Activated T-cell treated with anti-CD3 and anti-CD28 coated beads for 24 hours (primary cell): Measurements from ENCODE around the gene TM4SF4.

Source experiments
- DNase-seq: peaks from one replicate; pipeline ENCODE4 v3.0.0-alpha.2; 2020; ENCODE audit warnings: low read depth

Gene TM4SF4

GRCh38 chr3:149486726-149487125 is 12.2 kb downstream of the TM4SF4 start:
- DNase-seq: no peak

GRCh38 chr3:149487598-149488197 is 13.2 kb downstream of the TM4SF4 start:
- DNase-seq: no peak

- DNase-seq: no peak
Observed at GRCh38 chr3:149489060-149489690, 14.7 kb downstream of the TM4SF4 start.

GRCh38 chr3:149490260-149490971 is 15.9 kb downstream of the TM4SF4 start:
- no peak for DNase-seq

GRCh38 chr3:149493315-149494021 is 19.0 kb downstream of the TM4SF4 start:
- no peak for DNase-seq

- no peak for DNase-seq
Observed at GRCh38 chr3:149494022-149494758, 19.7 kb downstream of the TM4SF4 start.

- DNase-seq: no peak
Observed at GRCh38 chr3:149494759-149495580, 20.5 kb downstream of the TM4SF4 start.

GRCh38 chr3:149495581-149496125 is 21.2 kb downstream of the TM4SF4 start:
- no peak for DNase-seq

- DNase-seq: no peak
Observed at GRCh38 chr3:149496891-149497290, 22.4 kb downstream of the TM4SF4 start.

GRCh38 chr3:149497966-149498670 is 23.6 kb downstream of the TM4SF4 start:
- DNase-seq: no peak

- DNase-seq: no peak
Observed at GRCh38 chr3:149501524-149501923, 27.0 kb downstream of the TM4SF4 start.

- no peak for DNase-seq
Observed at GRCh38 chr3:149502438-149502837, 27.9 kb downstream of the TM4SF4 start.

- no peak for DNase-seq
Observed at GRCh38 chr3:149506540-149506939, 32.0 kb downstream of the TM4SF4 start.

- no peak for DNase-seq
Observed at GRCh38 chr3:149506965-149507364, 32.5 kb downstream of the TM4SF4 start.

- DNase-seq: no peak
Observed at GRCh38 chr3:149507491-149508324, 33.2 kb downstream of the TM4SF4 start.

GRCh38 chr3:149509526-149509925 is 35.0 kb downstream of the TM4SF4 start:
- DNase-seq: no peak

- DNase-seq: no peak
Observed at GRCh38 chr3:149510480-149510879, 36.0 kb downstream of the TM4SF4 start.

- DNase-seq: no peak
Observed at GRCh38 chr3:149511040-149511626, 36.6 kb downstream of the TM4SF4 start.
